Measurements from ENCODE around the gene ATP5F1E.

ATP5F1E gene

GRCh38 chr20:59004763-59005522 is 27.2 kb downstream of the ATP5F1E start:
- DNase-seq (peak; percentile 72), ATAC-seq (ENCODE audit: insufficient read depth, low read depth) (peak; percentile 76)
- H2AFZ ChIP-seq (ENCODE audit: low read depth, low read length) = no peak overlapping the region
- no peak overlapping the region for H3K4me3 ChIP-seq (ENCODE audit: low read depth in 1 of 2, low read length in 2 of 2)
- H3K27me3 ChIP-seq (ENCODE audit: insufficient read depth, low read length, poor library complexity) = no peaks in the 10 kb centered on the region
- H3K9ac ChIP-seq (ENCODE audit: low read depth, low read length) = no peak overlapping the region
- H3K79me2 ChIP-seq (ENCODE audit: insufficient read depth, low read length) = no peaks in the 10 kb centered on the region
- H3K9me3 ChIP-seq (ENCODE audit: insufficient read depth, low read length, severe bottlenecking) = no peaks in the 10 kb centered on the region
- H3K4me2 ChIP-seq (ENCODE audit: insufficient read depth, low read length) = peak overlapping the region; percentile 30; the same call in 1 of the 2 replicates
- H4K20me1 ChIP-seq (ENCODE audit: insufficient read depth, low read length) = peaks cover 18% of the 10 kb centered on the region
- no peak overlapping the region for H3K27ac ChIP-seq (ENCODE audit: low read length)
- H3K4me1 ChIP-seq (ENCODE audit: insufficient read depth, low read length) = peaks cover 15% of the 10 kb centered on the region
- no peaks in the 10 kb centered on the region for H3K36me3 ChIP-seq (ENCODE audit: insufficient read depth, low read length)
- TF ChIP-seq CTCF (IDR thresholded peaks at IDR 0.05; ENCODE audit: borderline replicate concordance, extremely low read depth, low read length, poor library complexity, severe bottlenecking) = no peak
- no peak for TF ChIP-seq EZH2 (IDR thresholded peaks at IDR 0.05; ENCODE audit: borderline replicate concordance, low read depth, low read length, severe bottlenecking)

- Histone ChIP-seq H3K27me3 (ENCODE audit: insufficient read depth, low read length, poor library complexity) (no peaks in the 10 kb centered on the region), H3K4me3 (ENCODE audit: low read depth in 1 of 2, low read length in 2 of 2) (no peak overlapping the region), H3K9me3 (ENCODE audit: insufficient read depth, low read length, severe bottlenecking) (no peaks in the 10 kb centered on the region), H3K27ac (ENCODE audit: low read length) (no peak overlapping the region), H3K9ac (ENCODE audit: low read depth, low read length) (no peak overlapping the region), H4K20me1 (ENCODE audit: insufficient read depth, low read length) (peaks cover 18% of the 10 kb centered on the region), H2AFZ (ENCODE audit: low read depth, low read length) (no peak overlapping the region), H3K4me1 (ENCODE audit: insufficient read depth, low read length) (peaks cover 15% of the 10 kb centered on the region), H3K36me3 (ENCODE audit: insufficient read depth, low read length) (no peaks in the 10 kb centered on the region), H3K79me2 (ENCODE audit: insufficient read depth, low read length) (no peaks in the 10 kb centered on the region), H3K4me2 (ENCODE audit: insufficient read depth, low read length) (no peak overlapping the region)
- ATAC-seq (ENCODE audit: insufficient read depth, low read depth) (no peak), DNase-seq (no peak)
- no peak for TF ChIP-seq CTCF (IDR thresholded peaks at IDR 0.05; ENCODE audit: borderline replicate concordance, extremely low read depth, low read length, poor library complexity, severe bottlenecking)
- no peak for TF ChIP-seq EZH2 (IDR thresholded peaks at IDR 0.05; ENCODE audit: borderline replicate concordance, low read depth, low read length, severe bottlenecking)
These were observed 27.7 kb downstream of the ATP5F1E start for GRCh38 chr20:59004493-59004762.

DNA sequence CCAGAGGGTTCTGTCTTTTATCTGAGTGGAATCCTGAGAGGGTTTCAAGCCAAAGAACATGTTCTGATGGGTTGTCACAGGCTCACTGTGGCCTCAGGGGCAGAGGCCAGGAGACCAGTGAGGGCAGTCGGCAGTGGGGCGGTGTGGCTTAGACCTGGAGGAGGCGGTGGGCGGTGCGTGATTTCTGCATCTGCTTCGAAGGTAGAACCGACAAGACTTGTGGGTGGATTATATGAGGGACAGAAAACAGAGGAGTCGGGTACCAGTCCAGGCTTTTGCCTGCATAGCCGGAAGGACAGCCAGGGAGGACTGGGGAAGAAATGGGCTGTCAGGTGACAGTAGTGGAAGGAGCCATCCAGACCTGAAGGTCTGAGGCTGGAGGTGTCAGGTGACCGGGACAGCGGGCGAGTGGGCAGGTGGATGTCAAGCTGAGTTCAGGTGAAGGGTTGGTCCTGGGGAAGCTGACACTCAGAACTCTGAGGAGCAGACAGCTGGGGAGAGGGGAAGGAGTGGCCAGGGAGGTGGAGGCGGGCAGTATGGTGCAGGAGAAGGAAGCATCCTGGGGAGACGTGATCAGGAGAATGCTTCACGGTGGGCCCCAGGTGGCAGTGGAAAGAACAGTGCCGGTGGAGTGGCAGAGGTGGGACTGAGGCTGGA is 28.2 kb downstream of the ATP5F1E start:
- Histone ChIP-seq H3K9ac (ENCODE audit: low read depth, low read length) (no peak overlapping the region), H4K20me1 (ENCODE audit: insufficient read depth, low read length) (peaks cover 18% of the 10 kb centered on the region), H3K4me3 (ENCODE audit: low read depth in 1 of 2, low read length in 2 of 2) (no peak overlapping the region), H3K27ac (ENCODE audit: low read length) (no peak overlapping the region), H3K4me2 (ENCODE audit: insufficient read depth, low read length) (no peak overlapping the region), H3K9me3 (ENCODE audit: insufficient read depth, low read length, severe bottlenecking) (no peaks in the 10 kb centered on the region), H3K36me3 (ENCODE audit: insufficient read depth, low read length) (no peaks in the 10 kb centered on the region), H3K79me2 (ENCODE audit: insufficient read depth, low read length) (no peaks in the 10 kb centered on the region), H3K27me3 (ENCODE audit: insufficient read depth, low read length, poor library complexity) (no peaks in the 10 kb centered on the region), H2AFZ (ENCODE audit: low read depth, low read length) (no peak overlapping the region), H3K4me1 (ENCODE audit: insufficient read depth, low read length) (peaks cover 15% of the 10 kb centered on the region)
- no peak for DNase-seq
- TF ChIP-seq EZH2 (IDR thresholded peaks at IDR 0.05; ENCODE audit: borderline replicate concordance, low read depth, low read length, severe bottlenecking) = no peak
- TF ChIP-seq CTCF (IDR thresholded peaks at IDR 0.05; ENCODE audit: borderline replicate concordance, extremely low read depth, low read length, poor library complexity, severe bottlenecking) = no peak
- ATAC-seq (ENCODE audit: insufficient read depth, low read depth) = no peak
